ENCODE results near the gene DEFB123. TPM values are rescaled to one million over a fixed set of nuclear protein-coding genes. Genes with fewer than 3 reads are reported as not detected.

Gene DEFB123
- total RNA-seq, 2 donors from 2014 or later: not detected

Other genes with a start within 250 kb of the DEFB123 start
- not detected for gene DEFB115, start 183.0 kb upstream of the DEFB123 start, total RNA-seq
- not detected for gene DEFB116, start 132.0 kb upstream of the DEFB123 start, total RNA-seq
- not detected for gene DEFB118, start 72.0 kb upstream of the DEFB123 start, total RNA-seq
- gene DEFB119, start 50.0 kb upstream of the DEFB123 start, total RNA-seq: not detected
- gene DEFB121, start 34.4 kb upstream of the DEFB123 start, total RNA-seq: not detected
- under 1 TPM in 1 of 2 donors, not detected in 1; 0.44 TPM for gene DEFB124, start 34.5 kb downstream of the DEFB123 start, total RNA-seq
- 1 to 10 TPM; 1.6 to 3.2 TPM for gene REM1, start 34.7 kb downstream of the DEFB123 start, total RNA-seq
- gene HM13, start 73.8 kb downstream of the DEFB123 start, total RNA-seq: 10 to 100 TPM; 64.9 to 88.9 TPM
- gene ID1, start 164.7 kb downstream of the DEFB123 start, total RNA-seq: 100 to 1,000 TPM; 103 to 222 TPM
- gene COX4I2, start 197.3 kb downstream of the DEFB123 start, total RNA-seq: 10 to 100 TPM; 11.4 to 12.6 TPM